Activated T-cell treated with anti-CD3 and anti-CD28 coated beads, Interleukin-2, amount 50 U/mL, for 1 hour (primary cell): Measurements from ENCODE around the gene PGAM1.
A peak's percentile ranks its signal among the peaks of the same experiment; 100 is the strongest.
"Not testable (repeated sequence)": the region's sequence is repeated elsewhere in the genome, so short reads cannot be mapped to it uniquely, and the experiment has no call there.

Experiments
- DNase-seq: peaks from one replicate; pipeline ENCODE4 v3.0.0-alpha.2; 2020

Gene PGAM1

GRCh38 chr10:97459933-97460332 lies 33.9 kb downstream of the PGAM1 start:
- no peak for DNase-seq

GRCh38 chr10:97462309-97462708 lies 36.3 kb downstream of the PGAM1 start:
- DNase-seq = no peak

DNA sequence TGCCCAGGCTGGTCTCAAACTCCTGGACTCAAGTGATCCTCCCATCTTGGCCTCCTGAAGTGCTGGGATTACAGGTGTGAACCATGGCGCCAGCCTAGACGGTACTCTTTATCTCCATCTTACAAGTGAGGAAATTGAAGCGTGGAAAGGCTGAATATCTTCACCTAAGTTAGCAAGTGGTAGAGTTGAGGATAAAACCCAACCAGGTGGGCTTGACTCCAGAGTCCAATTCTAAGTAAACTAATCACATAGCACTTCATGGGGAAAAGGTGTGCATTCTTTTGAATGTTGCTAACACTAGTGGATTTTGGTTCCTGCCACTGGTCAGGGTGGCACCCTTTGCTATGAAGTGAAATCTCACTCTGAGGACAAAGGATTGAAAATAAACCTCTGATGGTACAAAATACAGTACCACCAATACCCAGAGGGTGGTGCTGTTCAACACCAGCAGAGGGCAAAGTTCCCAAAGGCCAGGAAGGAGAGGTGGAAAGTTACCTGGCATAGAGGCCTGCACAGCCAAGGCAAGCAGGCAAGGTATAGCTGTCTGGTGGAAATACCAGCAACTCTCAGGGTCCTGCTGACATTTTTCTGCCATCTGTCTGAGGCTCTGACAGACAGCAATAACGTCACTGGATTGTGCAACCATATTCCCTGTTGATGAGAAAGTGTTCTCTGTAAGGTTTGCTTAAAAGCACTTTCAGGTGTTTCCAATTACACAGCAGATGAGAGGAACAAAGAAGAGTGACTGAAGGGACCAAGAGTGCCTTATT lies 37.6 kb downstream of the PGAM1 start:
- DNase-seq = peak; percentile 42

DNA sequence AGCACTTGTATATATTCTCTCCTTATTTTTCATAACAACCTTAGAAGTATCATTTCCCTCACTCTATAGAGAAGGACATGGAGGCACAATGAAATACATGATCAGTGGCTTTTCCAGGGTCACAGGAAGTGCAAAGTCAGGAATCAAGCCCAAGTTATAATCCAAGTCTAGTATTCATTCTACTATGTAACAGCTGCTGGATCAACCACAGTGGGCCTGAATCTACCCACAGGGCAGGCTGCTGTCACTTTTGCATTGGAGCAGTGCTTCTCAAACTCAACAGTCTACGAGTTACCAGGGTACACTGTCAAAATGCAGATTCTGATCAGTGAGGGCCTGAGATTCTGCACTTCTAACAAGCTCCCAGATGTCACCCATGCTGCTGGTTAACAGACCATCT lies 38.2 kb downstream of the PGAM1 start:
- no peak for DNase-seq

- DNase-seq = no peak
These were observed 40.0 kb downstream of the PGAM1 start for GRCh38 chr10:97465982-97466381.

DNA sequence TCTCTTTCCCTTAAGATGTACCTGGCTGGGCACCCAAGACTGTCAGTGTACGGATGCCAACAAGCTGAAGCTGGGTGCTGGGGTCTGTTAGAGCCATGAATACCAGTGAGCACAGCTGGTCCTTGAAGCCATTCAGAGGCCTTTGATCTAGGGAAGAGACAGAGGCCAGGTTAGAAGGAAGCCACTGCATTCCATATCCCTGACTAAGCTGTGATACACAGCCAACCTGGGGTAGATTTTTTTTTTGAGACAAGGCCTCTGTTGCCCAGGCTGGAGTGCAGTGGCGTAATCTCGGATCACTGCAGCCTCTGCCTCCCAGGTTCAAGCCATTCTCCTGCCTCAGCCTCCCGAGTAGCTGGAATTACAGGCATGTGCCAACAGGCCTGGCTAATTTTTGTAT lies 40.8 kb downstream of the PGAM1 start:
- no peak for DNase-seq

DNA sequence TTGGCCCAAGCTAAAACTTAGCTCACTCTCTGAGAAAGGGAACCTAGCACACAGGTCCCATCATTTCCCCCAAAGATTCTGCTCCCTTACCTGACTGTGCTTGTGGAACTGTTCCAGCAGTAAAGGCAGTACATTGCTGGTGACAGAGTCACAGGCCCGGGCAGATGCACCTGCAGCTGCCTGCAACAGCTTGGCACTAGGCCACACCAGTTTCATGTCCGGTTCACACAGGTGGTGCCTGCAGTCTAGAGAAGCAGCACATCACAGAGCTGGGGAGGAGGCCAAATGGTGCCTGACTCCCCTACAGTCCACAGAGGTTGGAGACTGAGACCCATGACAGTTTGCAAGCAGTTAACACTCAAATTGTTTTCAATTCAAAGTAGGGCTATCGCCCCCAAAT lies 42.2 kb downstream of the PGAM1 start:
- DNase-seq = no peak

DNA sequence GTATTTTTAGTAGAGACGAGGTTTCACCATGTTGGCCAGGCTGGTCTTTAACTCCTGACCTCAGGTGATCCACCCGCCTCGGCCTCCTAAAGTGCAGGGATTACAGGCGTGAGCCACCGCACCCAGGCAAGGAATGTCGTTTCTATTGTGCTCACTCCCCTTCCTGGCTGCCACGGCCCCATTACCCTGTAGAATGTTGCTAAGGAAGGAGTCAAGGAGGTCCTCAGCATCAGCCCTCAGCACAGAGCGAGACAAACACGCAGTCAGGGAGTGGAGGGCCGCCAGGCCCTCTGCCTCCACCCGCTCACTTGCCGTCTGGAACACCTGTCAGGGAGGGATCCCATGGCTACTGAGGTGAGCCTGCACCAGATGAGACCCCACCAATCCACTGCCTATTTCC lies 42.8 kb downstream of the PGAM1 start:
- DNase-seq = not testable (repeated sequence)

DNA sequence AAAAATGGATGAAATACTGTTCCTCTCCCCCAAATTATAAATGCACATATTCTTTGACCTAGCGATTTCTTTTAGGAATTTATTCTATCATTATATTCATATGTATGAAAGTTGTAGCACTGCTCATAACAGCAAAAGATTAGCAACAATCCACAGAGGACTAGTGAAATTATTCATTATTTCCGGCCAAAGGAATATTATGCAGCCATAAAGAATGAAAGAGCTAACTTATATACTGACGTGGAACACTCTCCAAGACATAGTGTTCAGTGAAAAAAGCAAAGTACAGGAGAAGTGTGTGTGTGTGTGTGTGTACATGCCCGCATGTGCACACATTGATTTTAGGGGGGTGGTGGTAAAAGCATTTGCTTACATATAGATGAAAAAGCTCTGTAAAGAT lies 48.9 kb downstream of the PGAM1 start:
- no peak for DNase-seq

- DNase-seq = no peak
These were observed 50.1 kb downstream of the PGAM1 start for GRCh38 chr10:97475936-97476594.

GRCh38 chr10:97479410-97479809 lies 53.4 kb downstream of the PGAM1 start:
- not testable (repeated sequence) for DNase-seq

DNA sequence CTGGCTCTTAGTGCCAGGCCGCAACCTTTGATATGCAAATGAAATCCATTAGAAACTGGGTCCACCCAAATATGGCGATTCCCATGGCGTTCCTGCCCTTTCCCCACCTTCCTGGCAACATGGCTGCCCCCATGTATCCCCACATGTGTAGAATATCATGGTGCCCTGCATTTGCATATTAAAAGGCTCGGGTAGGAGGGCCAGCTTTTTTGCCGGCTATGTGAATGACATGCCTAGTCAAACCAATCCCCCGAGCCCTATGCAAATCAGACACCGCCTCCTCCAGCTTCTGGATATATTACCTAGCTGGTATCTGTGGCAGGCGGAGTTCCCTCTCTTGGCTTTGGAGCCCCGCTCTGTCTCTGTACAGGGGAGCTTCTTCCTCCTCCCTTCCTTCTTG lies 53.9 kb downstream of the PGAM1 start:
- no peak for DNase-seq

- DNase-seq = no peak
These were observed 55.1 kb downstream of the PGAM1 start for GRCh38 chr10:97481071-97481470.

DNA sequence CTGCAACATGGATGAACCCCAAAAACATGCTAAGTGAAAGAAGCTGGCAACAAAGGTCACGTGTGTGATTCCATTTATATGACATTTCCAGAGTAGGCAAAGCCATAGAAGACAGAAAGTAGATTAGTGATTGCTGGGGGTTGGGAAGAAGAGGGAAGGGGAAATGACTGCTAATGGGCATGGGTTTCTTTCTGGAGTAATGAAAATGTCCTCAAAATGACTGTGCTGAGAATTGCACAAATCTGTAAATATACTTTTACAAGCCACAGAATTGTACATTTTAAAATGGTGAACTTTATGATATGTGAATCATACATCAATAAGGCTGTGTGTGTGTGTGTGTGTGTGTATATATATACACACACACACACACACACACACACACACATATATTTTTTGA lies 56.4 kb downstream of the PGAM1 start:
- DNase-seq = no peak
